HG02938 (cell line): Measurements from ENCODE around the gene MBOAT7.
"Not testable (repeated sequence)": the region's sequence is repeated elsewhere in the genome, so short reads cannot be mapped to it uniquely, and the experiment has no call there.

Source experiments
- ATAC-seq: cut with Tn5 transposase; IDR thresholded peaks from one replicate; pipeline ENCODE4 v1.9.1; 2021; ENCODE audit warnings: mild to moderate bottlenecking, moderate library complexity; ENCODE audit not compliant: unreplicated experiment

MBOAT7 gene

DNA sequence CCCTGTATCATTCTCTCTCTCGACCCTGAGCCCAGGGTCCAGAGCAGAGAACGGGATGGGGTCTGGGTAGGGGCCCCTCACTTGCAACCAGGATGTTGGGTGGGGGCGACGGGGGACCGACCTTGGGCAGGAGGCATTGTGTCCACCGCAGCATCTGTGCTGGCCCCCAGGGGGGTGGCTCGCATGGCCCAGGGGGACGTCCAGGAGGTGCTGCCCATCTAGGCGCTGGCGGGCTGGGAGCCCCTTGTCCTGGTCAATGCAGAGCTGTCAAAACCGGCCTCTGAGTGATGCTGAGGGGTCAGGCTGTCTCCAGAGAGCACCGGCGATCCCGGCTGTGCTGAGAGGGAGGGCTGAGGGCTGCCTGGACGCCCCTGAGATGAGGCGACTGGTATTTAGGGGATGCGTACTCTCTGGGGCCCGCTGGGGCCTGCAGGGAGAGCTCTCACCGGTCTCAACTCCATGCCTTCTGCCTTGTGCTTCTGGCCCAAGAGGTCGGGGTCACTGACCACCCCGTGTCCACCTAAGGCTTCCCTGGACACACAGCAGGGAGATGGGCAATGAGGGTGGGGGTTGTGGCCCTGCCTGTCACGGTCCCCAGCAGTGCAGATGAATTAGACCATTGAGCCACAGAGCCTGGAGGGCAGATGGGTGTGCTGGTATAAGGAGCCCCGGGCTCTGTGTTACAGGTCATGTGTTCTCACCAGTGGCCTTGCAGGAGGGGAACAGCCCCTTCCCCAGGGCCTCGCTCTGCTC lies 19.9 kb upstream of the MBOAT7 start:
- ATAC-seq: no peak

- ATAC-seq: no peak
These were observed 19.3 kb upstream of the MBOAT7 start for GRCh38 chr19:54208784-54209057.

DNA sequence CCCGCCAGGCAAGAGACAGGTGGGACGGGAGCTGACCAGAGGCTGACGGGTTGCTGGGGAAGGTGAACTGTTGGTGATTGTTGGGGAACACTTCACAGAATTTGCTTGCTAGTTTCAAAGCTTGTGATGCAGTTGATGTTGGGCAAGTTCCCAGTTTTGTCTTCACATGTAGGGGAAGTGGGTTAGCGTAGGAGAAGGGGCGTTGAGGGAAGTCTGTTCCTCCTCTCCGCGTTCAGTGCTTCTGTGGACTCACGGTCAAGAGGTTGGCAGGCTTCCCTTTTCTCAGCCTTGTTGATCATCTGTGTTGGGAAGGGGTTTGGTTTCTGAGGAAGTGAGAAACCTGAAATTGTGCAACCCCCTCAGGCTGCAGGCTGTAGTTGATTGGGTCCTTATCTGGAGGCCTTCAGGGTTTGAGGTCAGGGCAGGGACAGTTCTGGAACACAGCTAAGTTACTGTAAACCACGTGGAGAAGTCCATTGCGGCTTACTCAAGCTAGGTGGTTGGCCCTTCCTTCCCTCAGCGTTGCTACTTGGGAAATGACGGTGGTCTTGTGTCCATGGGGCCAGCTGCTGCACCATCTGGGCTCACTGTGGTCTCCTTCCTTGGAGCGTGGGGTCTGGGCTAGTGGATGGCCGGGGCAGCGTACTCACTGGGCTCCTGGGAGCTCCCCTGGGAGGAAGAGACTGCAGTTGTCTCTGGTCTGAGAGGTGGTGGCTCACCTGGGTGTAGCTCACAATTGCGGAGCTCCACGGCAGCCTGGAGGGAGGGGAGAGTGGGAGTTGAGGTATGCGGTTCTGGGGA lies 18.8 kb upstream of the MBOAT7 start:
- ATAC-seq: peak; percentile 37

GRCh38 chr19:54207676-54207982 lies 18.2 kb upstream of the MBOAT7 start:
- ATAC-seq: no peak

GRCh38 chr19:54207193-54207592 lies 17.8 kb upstream of the MBOAT7 start:
- ATAC-seq: not testable (repeated sequence)

DNA sequence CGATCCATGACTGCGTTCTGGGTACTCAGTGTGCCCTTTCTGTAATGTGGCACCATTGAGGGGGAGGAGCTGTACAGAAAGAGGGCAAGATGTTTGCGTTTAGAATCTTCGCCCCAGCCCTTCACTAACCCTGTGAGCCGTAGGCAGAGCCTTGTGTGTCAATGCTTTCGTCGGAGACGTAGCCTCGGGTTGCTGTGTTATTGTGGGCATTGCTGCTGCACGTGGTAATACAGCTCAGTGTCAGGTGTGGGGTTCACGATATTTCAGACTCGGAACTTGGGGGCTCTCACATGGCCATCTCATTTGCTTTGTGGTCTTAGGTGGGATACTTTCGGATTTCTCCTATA lies 17.4 kb upstream of the MBOAT7 start:
- ATAC-seq: no peak

GRCh38 chr19:54206030-54206830 lies 16.9 kb upstream of the MBOAT7 start:
- ATAC-seq: no peak

GRCh38 chr19:54204767-54205468 lies 15.5 kb upstream of the MBOAT7 start:
- no peak for ATAC-seq

- ATAC-seq: no peak
These were observed 13.8 kb upstream of the MBOAT7 start for GRCh38 chr19:54203151-54203611.

GRCh38 chr19:54201980-54202379 lies 12.6 kb upstream of the MBOAT7 start:
- no peak for ATAC-seq

GRCh38 chr19:54201172-54201701 lies 11.9 kb upstream of the MBOAT7 start:
- no peak for ATAC-seq

DNA sequence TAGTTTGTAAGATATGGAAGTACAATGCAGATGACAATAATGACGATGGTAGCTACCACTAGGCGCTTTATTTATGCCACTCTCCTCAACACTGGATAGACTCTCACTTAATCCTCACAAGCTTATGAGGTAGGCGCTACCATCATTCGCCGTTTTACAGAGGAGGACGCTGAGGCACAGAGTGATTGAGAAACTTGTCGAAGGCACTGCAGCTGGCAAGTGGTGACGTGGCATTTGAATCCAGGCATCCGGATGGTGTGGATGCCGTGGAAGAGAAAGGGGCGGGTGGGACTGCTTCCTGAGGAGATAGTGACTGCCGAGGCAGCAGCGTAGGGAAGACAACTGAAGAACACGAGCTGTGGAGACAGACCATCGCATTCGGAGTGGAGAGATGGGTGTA lies 10.0 kb upstream of the MBOAT7 start:
- no peak for ATAC-seq

- ATAC-seq: no peak
These were observed 7.7 kb upstream of the MBOAT7 start for GRCh38 chr19:54197121-54197520.

GRCh38 chr19:54196536-54196935 lies 7.2 kb upstream of the MBOAT7 start:
- no peak for ATAC-seq

DNA sequence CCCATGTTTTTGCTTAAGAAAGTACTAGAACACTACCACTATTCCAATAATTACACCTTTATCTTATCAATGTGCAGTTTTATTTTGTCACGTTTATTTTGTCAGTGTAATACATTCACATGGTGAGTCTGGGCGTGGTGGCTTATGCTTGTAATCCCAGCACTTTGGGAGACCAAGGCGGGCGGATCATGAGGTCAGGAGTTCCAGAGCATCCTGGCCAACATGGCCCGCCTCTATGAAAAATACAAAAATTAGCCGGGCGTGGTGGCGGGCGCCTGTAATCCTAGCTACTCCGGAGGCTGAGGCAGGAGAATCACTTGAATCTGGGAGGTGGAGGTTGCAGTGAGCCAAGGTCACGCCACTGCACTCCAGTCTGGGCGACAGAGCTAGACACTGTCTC lies 5.1 kb upstream of the MBOAT7 start:
- ATAC-seq: not testable (repeated sequence)

DNA sequence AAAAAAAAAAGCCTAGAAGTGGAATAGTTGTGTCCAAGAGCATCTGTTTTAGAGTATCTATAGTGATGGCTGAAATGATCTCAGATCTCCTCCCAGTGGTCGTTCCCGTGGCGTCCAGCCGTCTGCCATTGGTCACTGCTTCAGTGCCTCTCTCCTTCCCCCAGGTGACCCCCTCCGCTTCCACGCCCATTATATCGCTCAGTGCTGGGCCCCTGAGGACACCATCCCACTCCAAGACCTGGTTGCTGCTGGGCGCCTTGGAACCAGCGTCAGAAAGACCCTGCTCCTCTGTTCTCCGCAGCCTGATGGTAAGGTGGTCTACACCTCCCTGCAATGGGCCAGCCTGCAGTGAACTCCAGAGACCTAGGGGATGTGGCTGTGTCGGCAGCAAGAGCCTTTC lies 3.6 kb upstream of the MBOAT7 start:
- no peak for ATAC-seq

DNA sequence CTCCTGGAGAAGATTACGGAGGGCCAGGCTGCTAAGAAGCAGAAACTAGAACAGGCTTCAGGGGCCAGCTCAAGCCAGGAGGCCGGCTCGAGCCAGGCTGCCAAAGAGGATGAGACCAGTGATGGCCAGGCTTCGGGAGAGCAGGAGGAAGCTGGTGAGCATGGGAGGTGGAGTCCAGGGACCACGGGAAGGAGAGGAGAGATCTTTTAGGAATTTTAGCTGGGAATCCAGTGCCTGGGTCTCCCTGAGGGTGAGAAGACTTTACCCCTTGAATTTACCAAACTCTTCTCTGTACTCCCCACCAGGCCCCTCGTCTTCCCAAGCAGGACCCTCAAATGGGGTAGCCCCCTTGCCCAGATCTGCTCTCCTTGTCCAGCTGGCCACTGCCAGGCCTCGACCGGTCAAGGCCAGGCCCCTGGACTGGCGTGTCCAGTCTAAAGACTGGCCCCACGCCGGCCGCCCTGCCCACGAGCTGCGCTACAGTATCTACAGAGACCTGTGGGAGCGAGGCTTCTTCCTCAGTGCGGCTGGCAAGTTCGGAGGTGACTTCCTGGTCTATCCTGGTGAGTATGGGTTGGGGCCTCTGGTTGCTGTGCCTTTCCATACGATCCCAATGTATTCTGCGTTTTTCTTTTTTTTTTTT lies 2.6 kb upstream of the MBOAT7 start:
- ATAC-seq: no peak

DNA sequence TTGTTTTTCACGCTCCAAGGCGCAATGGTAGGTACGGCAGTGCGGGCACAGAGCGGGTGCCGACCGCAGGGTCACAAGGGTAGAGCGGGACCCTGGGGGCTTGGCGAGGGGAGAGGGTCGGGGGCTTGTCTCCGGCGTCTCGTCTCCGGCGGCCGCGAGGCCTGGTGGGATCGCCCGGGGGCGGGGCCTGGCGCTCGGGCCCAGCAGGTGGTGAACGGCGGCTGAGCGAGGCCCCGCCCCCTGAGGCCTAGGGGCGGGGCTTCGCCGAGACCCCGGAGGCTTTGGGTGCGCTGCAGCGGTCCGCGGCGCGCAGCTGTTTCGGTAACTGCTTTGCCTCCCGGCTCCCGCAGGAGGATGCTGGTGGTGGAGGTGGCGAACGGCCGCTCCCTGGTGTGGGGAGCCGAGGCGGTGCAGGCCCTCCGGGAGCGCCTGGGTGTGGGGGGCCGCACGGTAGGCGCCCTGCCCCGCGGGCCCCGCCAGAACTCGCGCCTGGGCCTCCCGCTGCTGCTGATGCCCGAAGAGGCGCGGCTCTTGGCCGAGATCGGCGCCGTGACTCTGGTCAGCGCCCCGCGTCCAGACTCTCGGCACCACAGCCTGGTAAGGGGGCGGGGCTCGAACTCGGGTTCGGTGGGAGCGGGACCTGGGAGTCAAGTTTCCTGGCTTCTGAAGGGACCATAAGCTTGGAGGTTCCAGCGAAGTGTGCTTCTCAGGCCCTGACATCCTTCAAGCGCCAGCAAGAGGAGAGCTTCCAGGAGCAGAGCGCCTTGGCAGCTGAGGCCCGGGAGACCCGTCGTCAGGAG lies 1.8 kb upstream of the MBOAT7 start, which contains the start of gene TSEN34:
Gene TSEN34, plus strand, starts transcription at position 298 of the 800 bp plus-strand sequence. Its CDS starts 57 bp downstream, at position 355.
- peak; percentile 25 for ATAC-seq

DNA sequence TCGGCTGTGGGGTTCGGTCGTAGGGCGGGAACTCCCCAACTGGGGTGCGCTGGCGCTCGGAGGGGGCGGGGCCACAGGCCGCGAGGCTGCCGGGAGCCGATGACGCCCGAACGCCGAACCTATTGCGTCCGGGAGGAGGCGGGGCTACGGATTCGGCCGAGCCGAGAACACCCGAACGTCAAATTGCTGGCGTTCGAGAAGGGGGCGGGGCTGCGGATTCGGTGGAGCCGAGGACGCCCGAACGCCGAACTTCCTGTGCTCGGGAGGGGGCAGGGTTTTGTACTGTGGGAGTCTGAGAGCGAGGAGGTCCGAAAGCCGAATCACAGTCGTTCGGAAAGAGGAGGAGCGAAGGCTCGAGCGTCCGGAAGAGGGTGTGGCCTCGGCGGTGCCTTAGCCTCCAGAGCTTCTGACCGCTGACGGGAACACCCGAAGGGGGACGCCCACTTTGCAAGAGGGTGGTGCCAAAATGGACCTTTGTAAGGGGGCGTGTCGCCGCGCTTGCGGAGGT lies 1.2 kb upstream of the MBOAT7 start:
- peak; percentile 50 for ATAC-seq
